MCF 10A (cell line): ENCODE results near the gene TMBIM1. TPM values are rescaled to one million over a fixed set of nuclear protein-coding genes. Genes with fewer than 3 reads are reported as not detected.

ENCODE experiments used
- BruUV-seq: library from RNA; stranded (reverse); fragments of 400-500 nt; replicated peaks from 2 replicates; lab custom pipeline; 2021; lab: Mats Ljungman, UMichigan
- CTCF ChIA-PET: fragments of 300-600 bp; sonication (Branson Sonifier 250); formaldehyde crosslinking; extraction: SDS; loops from one replicate; lab custom pipeline; 2021; ENCODE audit warnings: antibody characterized with exemption, inconsistent platforms; lab: Yijun Ruan, JAX
- POLR2A ChIA-PET: fragments of 300-600, 350-650 bp; sonication (Branson Sonifier 250); formaldehyde crosslinking; extraction: SDS; loops from one replicate; lab custom pipeline; 2020; ENCODE audit warnings: antibody characterized with exemption, inconsistent platforms; lab: Yijun Ruan, JAX
- DNase-seq: peaks from one replicate; pipeline ENCODE4 v3.0.0-alpha.2; 2018; ENCODE audit not compliant: unreplicated experiment
- H3K27ac Mint-ChIP-seq: one replicate; pipeline ENCODE4 v1.8.0; 2022; ENCODE audit warnings: mild to moderate bottlenecking, low read depth, mixed read lengths; ENCODE audit not compliant: unreplicated experiment
- H3K27me3 Mint-ChIP-seq: one replicate; pipeline ENCODE4 v1.8.0; 2022; ENCODE audit warnings: mixed read lengths; ENCODE audit not compliant: insufficient read depth, unreplicated experiment
- H3K36me3 Mint-ChIP-seq: one replicate; pipeline ENCODE4 v1.8.0; 2022; ENCODE audit warnings: mild to moderate bottlenecking, moderate library complexity, mixed read lengths; ENCODE audit not compliant: insufficient read depth, unreplicated experiment
- H3K4me1 Mint-ChIP-seq: one replicate; pipeline ENCODE4 v1.8.0; 2022; ENCODE audit warnings: mixed read lengths; ENCODE audit not compliant: insufficient read depth, unreplicated experiment
- H3K4me3 Mint-ChIP-seq: one replicate; pipeline ENCODE4 v1.8.0; 2022; ENCODE audit warnings: mild to moderate bottlenecking, moderate library complexity, mixed read lengths; ENCODE audit not compliant: unreplicated experiment
- H3K9me3 Mint-ChIP-seq: one replicate; pipeline ENCODE4 v1.8.0; 2022; ENCODE audit warnings: mixed read lengths; ENCODE audit not compliant: unreplicated experiment
- intact Hi-C: fragments of 100-400 bp; cut with micrococcal nuclease; formaldehyde crosslinking; loops from 2 replicates; pipeline ENCODE4 v1.14.1; 2022
- total RNA-seq: library from RNA; stranded (reverse); gene quantifications from 2 replicates; pipeline ENCODE4 v1.2.3, GENCODE V29; 2022
- TF ChIP-seq, protein P1 (sequence below): fragments of 200-600 bp; IDR thresholded peaks from one replicate; pipeline ENCODE4 v1.8.0; 2022; ENCODE audit warnings: antibody characterized with exemption, mild to moderate bottlenecking; ENCODE audit not compliant: unreplicated experiment

Gene TMBIM1
- total RNA-seq, 1 experiment from 2014 or later, result 107 TPM

DNA sequence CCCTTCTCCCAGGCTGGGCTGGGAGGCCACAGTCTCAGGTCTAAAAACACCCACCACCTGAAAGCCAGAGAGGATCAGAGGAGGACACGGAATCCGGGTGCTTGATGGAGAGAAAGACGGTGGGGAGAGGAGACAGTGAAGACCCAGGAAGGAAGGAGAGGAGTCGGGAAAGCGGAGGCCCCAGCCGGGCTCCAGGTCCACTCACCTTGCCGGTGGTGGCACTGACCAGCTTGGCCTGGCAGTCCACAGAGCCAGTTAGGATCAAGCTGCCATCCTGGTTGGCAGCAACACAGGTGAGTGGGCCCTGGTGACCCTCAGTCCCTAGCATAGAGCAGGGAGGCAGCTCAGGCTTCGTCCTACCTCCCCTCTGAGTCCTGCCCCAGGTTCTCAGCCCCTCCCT lies 26.7 kb downstream of the TMBIM1 start:
- Mint-ChIP-seq H3K9me3 (no peaks in the 10 kb centered on the region), H3K4me1 (peaks cover 14% of the 10 kb centered on the region), H3K27me3 (no peaks in the 10 kb centered on the region), H3K4me3 (no peak overlapping the region), H3K27ac (no peak overlapping the region), H3K36me3 (peaks cover 54% of the 10 kb centered on the region)
- POLR2A ChIA-PET, result interaction anchor here (0.7 to 1.2 kb wide), 2 partner anchors 9 to 33 kb away, joined by 3 read pairs; no protein-coding TSS in a partner anchor
- no peak for DNase-seq
- TF ChIP-seq, protein P1, sequence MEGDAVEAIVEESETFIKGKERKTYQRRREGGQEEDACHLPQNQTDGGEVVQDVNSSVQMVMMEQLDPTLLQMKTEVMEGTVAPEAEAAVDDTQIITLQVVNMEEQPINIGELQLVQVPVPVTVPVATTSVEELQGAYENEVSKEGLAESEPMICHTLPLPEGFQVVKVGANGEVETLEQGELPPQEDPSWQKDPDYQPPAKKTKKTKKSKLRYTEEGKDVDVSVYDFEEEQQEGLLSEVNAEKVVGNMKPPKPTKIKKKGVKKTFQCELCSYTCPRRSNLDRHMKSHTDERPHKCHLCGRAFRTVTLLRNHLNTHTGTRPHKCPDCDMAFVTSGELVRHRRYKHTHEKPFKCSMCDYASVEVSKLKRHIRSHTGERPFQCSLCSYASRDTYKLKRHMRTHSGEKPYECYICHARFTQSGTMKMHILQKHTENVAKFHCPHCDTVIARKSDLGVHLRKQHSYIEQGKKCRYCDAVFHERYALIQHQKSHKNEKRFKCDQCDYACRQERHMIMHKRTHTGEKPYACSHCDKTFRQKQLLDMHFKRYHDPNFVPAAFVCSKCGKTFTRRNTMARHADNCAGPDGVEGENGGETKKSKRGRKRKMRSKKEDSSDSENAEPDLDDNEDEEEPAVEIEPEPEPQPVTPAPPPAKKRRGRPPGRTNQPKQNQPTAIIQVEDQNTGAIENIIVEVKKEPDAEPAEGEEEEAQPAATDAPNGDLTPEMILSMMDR, result no peak
- no TSS peak for BruUV-seq
- CTCF ChIA-PET, result interaction anchor here (2.8 kb wide), 1 partner anchor 9 kb away, joined by 8 read pairs; no protein-coding TSS in a partner anchor
- intact Hi-C loops, result no loop called here

DNA sequence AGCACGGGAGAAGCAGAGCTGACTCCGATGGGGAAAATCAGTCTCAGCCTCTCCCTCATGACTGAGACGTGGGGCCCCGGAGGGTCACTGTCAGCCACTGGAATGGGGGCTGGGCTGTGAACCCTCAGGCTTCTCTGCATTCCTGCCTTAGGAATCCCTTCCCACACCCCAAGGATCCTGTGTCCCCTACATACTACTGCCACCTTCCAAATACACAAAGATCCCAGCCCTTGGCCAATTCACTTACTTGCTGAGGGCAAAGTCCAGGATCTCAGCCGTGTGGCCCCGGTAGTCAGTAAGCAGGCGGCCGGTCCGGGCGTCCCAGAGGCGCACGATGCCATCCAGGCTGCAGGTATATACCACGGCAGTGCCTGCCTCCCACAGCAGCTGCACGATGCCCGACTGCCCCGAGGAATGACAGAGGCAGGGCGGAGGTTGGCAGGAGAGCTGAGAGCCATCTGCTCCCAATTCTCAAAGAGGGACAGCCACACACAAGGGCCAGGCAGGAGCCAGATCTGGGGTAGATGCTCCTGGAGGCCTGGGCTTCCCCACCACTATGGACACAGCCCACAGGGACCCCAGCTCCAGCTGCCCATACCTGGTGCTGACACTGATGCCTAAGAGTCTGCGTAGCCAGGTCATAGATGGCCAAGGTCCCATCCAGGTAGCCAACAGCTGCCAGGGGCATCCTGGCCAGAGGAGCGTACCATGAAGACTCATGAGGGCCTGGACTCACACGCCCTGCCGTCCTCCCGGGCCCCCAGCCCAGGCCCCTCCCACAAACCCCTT lies 27.3 kb downstream of the TMBIM1 start:
- ChIA-PET CTCF (interaction anchor here (0.8 to 2.8 kb wide), 2 partner anchors 8 to 828 kb away, joined by 3 to 8 read pairs; no protein-coding TSS in a partner anchor), POLR2A (interaction anchor here (0.7 to 1.2 kb wide), 2 partner anchors 9 to 33 kb away, joined by 3 read pairs; no protein-coding TSS in a partner anchor)

DNA sequence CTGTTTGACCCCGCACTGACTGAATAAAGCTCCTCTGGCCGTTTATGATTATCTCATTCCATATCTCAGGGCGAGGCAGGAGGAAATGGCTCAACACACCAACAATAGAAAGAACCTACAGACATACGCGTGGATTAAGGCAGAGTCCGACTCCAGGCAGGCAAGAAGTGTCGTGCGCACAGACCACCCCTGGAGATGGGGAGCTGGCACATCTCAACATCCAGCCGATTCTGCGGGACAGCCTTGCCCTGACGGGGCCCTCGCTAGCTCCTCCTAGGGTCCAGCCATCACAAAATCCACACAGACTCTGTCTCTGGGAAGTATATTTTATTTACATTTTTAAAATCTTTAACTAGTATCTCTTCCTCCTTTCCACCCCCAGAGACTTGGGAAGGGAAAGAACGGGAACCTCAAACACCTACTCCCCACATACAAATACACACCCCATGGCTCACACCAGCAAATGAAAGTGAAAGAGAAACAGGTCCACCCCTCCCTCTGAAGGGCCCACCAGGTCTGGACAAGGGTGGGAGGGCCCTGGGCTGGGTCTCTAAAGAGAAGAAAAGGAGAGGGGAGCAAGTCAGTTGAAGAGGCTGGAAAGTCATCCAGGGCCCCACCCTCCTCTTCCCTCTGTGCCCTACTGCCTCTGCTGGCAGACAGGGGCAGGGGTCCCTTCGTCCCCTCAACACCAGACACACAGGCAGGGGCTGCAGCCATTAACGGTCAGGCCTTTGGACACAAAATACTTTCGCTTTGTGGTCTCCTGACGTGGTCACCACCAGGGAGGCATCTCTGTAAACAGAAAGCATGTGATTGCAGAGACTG lies 28.3 kb downstream of the TMBIM1 start:
- Mint-ChIP-seq H3K9me3 (no peaks in the 10 kb centered on the region), H3K4me1 (peaks cover 9% of the 10 kb centered on the region), H3K27me3 (no peaks in the 10 kb centered on the region), H3K36me3 (peaks cover 49% of the 10 kb centered on the region), H3K4me3 (no peak overlapping the region), H3K27ac (no peak overlapping the region)
- DNase-seq, result no peak
- TSS peak; percentile 10 for BruUV-seq
- POLR2A ChIA-PET, result no interaction called here
- TF ChIP-seq, protein P1, result no peak
- intact Hi-C loops, result no loop called here
- CTCF ChIA-PET, result no interaction called here

More for the DNA sequence above, 27.3 kb downstream of the TMBIM1 start:
- no peak overlapping the region for H3K27ac Mint-ChIP-seq
- no peaks in the 10 kb centered on the region for H3K9me3 Mint-ChIP-seq
- H3K27me3 Mint-ChIP-seq, result no peaks in the 10 kb centered on the region
- BruUV-seq, result no TSS peak
- H3K4me1 Mint-ChIP-seq, result peaks cover 14% of the 10 kb centered on the region
- TF ChIP-seq, protein P1, result no peak
- intact Hi-C loops, result no loop called here
- H3K36me3 Mint-ChIP-seq, result peaks cover 51% of the 10 kb centered on the region
- no peak for DNase-seq
- H3K4me3 Mint-ChIP-seq, result no peak overlapping the region
